Medulla oblongata (tissue), 1 donor: Measurements from ENCODE around the gene RAPGEF3.

ENCODE experiments used
- DNase-seq: peaks from one replicate; pipeline ENCODE4 v3.0.0-alpha.2; 2015; ENCODE audit errors: extremely low spot score

The RAPGEF3 gene

DNA sequence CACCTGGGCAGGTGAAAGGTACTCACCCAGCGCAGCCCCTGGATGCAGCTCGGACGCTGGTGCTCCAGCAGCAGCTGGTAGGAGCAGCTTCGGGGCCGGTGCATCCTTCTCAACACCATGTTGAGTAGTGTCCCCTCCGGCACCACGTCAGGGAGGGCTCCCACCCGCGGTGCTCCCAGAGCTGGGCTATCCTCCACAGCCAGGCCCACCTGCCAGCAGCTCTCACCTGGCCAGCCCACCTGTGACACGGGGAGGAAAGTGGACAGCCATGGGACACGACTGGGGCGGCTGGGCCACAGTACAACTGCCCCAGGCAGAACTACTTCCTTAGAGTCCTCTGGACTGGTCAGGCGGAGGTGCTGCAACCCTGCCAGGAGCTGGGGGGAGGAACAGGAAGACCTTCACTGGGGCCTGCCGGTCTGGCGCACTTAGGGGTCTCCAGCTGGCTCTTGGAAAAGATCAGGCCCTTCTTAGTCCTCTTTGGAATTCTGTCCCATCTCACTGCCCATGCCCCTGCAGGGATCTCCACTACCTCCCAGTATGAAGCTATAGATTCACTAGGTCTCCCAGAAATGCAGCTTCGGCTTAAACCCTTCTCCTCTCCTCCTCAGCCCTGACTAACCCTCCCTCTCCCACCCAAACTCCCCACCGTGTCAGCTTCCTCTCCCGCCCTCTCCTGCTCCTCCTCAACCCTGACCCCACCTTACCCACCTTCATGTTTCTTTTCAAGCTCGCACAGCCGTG, 668 bp downstream of the RAPGEF3 start:
- DNase-seq: peak; percentile 62

DNA sequence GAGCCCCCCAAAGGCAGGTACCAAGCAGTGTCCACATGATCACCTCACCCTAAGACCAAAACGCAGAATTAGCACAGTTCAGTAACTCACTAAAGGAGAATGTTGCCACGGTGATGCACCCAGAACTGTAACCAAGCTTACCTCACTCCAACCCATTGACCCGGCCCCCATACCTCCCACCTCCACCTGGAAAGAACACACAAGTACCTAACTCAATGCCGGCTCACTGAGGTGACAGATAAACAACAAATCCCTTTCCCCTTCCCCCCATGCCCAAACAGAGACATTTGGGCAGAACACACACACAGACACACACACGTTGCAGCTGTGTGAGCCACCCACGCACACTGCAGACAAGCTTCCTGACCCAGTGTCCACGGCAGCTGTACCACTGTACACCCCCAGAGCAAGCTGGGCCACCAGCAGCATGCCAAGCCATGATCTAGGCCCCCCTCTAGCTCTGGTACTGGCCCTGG, 1.3 kb downstream of the RAPGEF3 start:
- DNase-seq: no peak

DNA sequence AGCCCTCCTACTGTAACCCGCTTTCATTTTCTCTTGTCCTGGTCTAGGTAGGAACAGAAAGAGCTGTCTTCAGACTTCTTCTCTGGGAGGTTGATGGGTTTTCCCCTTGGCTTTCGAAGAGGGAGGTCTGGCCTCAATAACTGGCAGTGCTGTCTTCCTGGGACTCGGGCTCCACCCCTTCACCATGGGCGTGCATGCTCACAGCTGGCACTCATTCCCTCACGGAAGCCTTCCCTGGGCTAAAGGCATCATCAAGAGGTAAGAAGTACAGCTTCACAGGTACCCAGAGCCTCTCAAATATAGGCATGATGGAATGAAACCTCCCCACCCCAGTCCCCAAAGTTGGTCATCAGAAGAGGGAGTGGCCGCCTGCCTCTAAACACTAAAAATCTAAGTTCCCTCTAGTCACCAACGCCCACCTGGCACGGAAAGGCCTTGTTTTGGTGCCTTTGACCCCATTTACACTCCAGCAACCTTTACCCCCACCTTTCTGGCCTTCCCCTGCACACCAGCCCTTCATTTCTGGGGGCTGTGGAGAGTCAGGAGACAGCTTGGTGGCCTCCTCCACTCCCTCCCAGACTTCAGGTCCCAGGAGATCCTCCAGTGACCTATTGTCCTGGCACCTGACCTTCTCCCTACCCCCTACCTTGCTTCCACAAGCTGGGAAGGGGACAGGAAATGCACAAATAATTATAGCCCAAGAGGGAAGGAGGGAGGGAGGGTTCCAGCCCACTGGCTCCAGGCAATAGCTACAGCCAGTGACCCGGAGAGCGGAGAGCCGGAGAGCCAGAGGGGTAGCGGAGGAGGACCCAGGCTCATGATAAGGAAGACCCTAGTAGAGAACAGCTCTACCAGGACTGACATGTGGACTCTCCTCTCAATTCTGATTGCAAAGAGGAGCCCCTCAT, 2.8 kb downstream of the RAPGEF3 start:
- no peak for DNase-seq

DNA sequence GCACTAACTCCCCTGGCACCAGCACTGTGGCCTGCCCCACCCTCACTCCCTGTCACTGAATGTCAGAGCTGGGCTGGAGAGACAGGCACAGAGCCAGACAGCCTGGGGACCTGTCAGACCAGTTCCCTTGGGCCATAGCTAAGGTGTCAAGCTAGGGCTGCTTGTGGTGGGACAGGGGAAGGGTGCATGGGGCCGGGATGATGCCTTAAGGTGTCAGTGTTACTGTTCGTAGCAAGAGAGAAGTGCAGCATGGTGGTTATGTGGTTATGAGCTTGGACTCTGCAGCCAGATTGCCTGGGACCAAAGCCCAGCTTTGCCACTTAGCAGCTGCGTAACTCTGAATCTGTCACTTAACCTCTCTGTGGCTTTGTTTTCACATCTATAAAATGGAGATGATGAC, 3.8 kb downstream of the RAPGEF3 start:
- no peak for DNase-seq

DNA sequence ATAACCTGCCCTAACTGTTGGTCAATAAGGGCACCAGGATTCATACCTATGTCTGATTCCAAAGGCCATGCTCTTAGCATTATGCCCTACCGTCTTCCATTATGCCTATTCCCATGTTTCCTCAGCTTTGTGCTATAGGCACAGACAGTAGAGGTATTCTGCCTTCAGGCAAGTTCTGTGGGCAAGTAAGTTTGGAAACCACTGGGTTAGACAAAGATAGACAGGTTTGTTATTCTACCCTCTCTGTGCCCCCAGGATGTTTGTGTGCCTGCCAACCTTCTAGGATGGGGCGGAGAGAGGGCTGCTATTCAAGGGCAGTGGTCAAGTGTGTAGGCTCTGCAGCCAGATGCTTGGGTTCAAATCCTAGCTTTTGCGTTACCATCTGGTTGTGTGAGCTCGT, 4.6 kb downstream of the RAPGEF3 start:
- DNase-seq: no peak

DNA sequence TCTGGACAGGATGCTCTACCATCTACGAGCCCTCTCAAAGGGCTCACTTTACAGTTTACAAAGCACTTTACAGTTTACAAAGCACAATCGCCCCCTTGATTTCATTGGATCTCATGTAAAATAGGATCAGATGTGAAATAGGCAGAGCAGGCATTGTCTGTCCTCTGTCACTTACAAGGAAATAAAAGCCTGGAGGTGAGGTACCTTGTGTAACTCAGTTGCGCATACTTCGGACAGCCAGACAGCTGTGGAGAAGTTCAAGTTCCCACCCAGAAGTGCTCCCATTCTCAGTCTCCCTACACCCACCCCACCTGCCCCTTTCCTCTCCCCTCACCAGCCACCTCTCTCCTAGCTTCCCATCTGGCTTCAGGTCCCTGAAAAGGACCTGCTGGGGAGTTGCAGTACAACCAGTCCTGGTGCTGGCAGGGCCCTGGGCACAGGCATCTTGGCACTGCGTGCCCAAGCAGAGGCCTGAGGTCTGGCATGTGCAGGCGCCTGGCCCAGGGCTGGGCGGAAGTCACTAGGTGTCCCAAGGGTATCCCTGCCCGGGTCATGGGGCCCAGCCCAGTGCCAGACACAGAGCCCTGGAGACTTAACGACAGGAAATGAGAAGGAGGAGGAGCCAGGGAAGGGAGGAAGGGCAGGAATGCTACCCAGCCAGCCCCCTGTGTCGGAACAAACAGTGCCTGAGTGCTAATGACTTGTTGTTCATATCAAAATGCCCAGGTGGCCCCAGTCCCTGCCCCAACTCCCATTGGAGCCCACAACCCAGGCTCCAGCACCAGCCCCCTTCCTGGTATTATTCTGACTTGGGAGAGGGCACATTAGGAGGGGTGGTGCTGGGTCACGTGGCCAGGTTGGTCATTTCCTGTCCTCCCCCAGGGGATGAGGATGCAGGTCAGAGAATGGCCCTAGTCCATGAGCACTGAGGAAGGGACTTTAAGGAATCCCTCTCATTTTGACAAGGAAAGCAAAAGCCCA, 5.4 kb downstream of the RAPGEF3 start:
- no peak for DNase-seq

DNA sequence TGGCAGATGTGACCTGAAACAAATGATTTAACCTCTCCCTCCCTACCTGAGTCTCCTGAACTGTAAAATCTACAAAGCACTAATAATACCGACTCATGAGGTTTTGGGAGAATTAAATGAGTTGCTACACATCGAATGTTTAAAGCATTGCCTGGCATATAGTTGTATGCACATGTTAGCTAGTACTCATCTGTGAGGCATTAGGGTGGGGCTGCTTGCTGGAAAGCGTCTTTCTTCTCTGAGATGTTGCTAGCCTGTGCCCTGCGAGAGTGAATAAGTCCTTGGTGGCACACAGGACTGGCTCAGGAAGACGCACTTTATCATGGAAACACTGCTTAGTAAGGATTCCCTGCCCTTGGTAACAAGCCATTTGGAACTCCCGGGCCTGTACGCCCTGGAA, 6.1 kb downstream of the RAPGEF3 start:
- no peak for DNase-seq

DNA sequence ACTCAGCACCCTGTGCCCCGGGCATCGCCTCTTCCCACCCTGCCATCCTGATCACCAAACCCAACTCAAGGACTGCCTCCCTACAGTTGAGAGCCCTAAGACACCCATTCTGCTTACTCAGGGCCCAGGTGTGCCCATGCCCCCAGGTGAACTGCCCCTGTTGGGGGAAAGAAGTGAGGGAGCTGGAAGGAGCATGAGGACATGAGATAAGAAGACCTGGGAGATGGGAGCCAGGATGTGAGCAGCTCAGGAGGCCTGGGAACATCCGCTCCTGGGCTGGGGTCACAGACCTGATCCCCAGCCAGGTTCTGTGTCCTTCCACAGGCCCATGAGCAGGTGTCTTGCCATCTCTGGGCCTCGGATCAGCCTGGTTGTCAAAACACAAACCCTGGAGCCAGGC, 6.6 kb downstream of the RAPGEF3 start:
- no peak for DNase-seq

DNA sequence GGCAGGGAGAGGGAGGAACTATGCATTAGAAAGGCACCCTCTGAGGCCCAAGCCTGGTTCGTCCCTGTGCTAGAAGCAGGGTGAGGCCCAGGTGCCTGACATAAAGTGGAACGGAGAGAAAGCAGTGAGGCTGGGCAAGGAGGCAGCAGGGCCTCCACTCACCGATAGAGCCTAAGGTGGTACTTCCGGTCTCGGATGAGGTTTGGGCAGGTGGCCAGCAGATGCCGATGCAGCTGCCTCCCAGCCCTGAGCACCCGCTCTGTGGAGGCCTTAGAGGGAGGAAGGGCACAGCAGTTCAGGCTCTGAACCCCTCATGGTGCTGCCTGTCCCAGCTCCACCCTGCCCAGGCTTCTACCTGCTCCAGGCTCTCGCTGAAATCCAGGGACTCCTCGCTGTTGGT, 7.1 kb downstream of the RAPGEF3 start:
- no peak for DNase-seq

DNA sequence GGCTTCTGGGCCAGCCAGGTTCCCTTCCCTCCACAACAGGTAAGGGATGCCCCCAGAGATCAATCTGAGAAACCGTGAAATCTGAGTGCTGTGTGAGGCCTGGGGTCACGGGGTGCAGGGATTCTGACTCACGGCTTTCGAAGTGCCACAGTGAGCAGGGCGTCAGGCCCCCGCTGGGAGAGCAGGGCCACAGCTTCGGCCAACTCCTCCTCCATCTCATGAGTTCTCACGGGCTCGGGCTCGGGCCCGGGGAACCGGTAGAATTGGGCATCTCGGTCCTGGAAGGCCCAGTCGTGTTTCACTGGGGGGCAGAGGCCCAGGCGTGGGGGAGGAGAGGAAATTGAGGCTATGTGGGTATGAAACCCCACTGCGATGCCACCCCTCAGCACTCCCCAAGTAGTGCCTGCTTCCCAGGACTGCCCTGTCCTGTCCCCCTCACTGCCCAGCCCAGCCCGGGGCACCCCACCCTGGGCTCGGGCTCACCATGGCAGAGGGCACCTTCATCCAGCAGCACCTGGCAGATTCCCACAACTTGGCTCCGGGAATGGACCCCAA, 7.7 kb downstream of the RAPGEF3 start:
- no peak for DNase-seq

DNA sequence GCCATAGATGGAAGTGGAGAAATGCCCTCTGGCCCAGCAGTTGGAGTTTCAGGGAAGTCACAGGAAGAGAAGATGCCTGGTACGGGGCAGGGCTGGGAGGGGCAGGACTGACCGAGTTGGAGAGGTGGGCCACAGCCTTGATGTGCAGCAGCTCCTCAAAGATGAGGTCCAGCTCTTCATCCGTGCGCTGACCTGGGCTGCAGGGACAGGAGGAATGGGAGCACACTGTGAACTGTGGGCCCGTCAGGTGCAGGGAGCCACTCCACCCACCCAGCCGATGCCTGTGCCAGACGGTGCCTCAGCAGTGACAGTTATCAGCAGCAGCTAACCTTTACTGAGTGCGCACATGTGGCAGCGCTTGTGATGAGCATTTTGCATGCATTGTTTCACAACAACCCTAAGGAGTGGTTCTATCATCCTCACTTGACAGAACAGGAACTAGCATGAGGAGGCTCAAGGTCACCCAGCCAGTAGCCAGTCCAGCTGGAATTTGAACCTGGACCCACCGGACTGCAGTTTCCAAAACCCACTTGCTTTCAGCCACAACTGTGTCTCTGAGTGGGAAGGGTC, 8.4 kb downstream of the RAPGEF3 start:
- no peak for DNase-seq

DNA sequence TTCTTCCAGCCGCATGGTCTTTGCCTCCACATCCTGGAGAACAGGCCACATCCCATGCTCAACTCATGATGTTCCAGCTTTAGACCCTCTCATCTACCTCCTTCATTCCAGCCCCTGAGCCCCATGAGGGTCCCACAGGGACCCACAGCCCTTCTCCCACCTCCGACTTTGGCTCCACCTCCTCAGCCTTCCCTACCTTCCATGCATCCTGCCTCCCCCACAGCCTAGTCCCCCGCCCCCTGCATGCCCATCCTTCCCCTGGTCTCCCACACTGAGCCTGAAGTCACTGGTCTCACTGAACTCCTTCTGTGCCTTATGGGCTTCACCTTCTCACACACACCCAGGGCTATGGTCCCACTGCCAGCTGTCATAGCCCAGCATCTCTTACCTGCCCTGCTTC, 9.8 kb downstream of the RAPGEF3 start:
- DNase-seq: no peak

DNA sequence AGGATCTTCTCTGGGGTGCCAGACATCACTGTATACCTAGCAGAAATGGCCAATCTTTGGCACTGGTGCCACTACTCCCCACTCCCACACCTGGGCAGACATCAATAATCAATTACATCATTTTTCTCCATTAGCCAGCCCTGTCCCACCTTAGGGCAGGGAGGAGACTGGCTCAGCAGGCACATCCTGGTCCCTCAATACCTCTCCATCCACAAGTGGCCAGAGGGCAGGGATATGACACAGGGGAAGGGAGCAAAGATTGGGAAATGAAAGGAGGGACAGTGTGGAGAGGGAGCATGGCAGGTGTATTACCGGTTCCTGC, 10.2 kb downstream of the RAPGEF3 start:
- no peak for DNase-seq

DNA sequence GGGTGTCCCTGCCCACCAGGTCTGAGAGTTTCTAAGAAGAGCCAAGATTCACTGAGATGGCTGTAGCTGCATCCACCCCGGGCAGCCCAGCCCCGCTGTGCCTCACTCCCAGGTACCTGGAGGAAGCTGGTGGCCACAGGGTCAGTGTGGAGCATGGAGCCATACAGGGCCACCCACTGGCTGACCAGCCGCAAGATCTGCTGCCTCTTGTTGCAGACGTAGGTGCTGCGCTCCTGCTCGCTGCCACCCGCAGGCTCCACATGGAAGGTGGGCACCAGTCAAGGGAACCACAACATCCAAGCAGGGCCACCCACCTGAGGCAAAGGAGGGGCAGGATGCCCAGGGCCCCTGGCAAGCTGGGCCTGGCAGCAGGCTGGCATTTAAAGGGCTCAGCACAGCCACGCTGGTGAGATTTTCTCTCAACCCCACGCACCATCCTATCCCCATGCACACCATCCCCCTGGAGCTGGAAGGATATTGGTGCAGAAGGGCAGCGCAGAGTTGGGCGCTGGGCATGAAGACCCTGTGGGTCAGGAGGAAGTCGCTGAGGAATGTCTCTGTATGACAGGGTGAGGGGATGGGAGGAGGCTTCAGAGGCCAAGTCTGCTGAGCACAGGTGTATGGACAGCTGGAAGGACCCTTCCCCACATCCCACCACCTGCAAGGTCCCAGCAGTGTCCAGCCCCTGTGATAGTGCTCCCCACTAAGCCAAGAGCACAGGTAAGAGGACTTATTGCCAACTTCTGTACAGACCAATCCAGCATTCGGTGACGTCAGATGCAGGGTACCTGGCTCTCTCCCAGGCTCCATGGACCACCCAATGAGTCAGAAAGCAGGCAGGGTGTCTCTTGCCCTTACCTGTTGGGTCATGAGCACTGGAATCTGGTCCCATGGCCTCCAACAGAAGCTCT, 10.8 kb downstream of the RAPGEF3 start:
- no peak for DNase-seq

DNA sequence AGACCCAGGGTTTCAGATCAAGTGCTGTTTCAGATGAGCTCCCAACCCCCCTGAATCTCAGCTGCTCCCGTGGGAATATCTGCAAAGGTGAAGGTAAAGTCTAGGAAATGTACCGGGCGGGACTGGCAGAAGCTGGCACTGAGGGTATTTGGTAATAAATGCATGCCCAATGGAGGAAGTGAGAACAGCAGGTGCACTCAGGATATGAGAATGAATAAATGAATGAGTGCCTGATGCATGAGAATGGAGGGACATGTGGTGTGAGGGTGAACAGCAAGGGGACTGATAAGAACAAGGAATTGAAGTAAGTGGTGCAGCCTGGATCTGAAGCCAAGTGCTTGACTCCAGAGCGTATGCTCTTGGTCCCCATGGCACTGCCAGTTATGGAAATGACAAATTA, 11.6 kb downstream of the RAPGEF3 start:
- DNase-seq: no peak

DNA sequence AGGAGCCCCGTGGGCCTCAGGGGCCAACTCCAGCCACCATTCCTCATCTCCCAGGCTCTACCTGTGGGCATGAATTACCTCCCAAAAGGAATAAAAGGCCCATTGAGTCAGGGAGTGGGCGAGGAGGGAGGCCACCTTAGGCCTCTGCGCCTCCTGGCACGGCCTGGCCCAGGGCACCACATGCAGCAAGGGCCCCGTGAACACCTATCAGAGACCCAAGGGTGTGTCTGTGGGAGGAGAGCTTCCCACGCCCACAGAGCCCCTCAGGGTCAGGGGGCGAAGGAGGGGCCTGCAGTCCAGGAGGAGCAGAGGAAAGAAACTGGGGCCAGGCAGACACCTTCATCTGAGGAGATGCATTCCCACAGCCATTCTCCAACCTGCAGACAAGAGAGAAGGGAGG, 12.2 kb downstream of the RAPGEF3 start:
- DNase-seq: no peak

DNA sequence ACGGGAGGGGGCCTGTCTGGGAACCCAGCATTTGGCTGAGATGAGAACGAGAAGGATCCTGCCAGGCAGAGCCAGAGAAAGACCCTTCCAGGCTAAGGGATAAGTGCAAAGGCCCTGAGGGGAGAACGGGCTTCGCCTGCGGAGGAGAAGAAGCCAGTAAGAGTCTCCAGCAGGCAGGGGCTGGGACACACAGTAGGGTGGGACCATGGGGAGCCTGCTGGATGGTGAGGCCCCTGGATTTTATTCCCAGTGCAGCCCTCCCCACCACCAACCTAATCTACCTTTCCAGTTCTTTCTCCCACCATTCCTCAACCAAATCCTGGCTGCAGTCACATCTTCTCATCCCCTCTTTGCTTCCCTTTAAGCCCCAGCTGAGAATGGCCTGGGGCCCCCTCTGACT, 12.6 kb downstream of the RAPGEF3 start:
- DNase-seq: no peak

DNA sequence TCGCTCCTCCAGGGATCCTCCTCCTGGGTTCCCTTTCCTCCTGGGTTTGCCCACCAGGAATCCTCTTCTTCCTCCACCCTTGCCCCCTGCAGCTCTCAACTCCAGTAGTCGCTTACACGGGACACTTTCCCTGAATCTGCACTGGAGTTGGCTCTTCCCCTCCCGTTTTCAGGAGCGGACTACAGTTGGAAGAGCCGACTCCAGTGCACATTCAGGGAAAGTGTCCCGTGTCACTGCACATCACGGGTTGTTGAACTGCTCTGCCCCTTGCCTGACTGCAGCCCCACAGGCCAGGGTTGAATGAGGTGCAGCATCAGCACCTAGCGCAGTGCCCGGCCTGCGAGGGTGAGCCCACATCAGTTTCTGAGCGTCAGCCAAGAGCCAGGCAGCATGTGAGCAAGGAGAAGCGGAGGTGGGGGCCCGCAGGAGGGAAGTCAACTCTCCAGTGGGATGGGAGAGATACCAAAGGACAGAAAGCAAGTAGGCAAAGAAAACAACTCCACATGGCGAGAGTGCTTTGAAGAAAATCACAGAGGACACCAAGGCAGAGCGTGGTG, 13.1 kb downstream of the RAPGEF3 start:
- DNase-seq: peak; percentile 53

DNA sequence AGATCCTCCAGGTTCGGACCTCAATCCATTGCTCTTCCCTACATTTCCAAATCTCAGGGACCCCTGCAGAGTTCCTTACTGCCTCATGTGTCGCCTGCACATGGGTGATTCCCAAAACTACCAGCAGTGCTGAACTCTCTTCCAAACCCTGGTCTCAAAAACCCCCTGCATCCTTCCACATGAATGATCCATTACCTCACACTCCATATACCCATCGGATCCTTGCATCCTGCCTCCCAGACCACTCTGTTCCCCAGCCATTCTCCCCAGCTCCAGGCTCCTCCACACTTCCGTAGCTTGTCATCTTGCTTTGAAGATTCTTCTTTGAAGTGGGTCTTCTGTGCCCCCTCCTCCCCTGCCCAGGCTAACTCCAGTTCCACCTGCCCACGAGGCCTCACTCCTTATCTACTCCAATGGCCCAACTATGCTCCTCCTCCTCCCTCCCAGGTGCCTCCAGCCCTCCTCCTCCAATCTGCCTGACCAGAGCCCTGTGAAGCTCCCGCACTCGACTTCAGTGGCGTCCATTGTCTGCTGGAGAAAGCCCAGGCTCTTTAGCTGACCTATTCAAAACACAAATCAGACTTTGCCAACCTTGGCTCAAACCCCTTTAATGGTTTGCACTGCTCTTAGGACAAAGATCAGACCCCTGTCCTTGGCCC, 13.8 kb downstream of the RAPGEF3 start:
- no peak for DNase-seq
